Lung microvascular endothelial cell (primary cell): ENCODE data around the gene ZFP64. TPM values are rescaled to one million over a fixed set of nuclear protein-coding genes. Genes with fewer than 3 reads are reported as not detected.
A peak's percentile ranks its signal among the peaks of the same experiment; 100 is the strongest.
"Not testable (repeated sequence)": the region's sequence is repeated elsewhere in the genome, so short reads cannot be mapped to it uniquely, and the experiment has no call there.

Experiments used
- DNase-seq, 2 donors: peaks; one replicate each; pipeline versions ENCODE4 v3.0.0 to v3.0.0-alpha.2; 2010; ENCODE audit warnings: low read depth in 2 of 2
- total RNA-seq: library from RNA; depleted of rRNA; stranded (reverse); fragments of >200 nt; gene quantifications from 2 replicates; pipeline ENCODE4 v1.2.1, GENCODE V29; 2014

ZFP64 gene
- 24.6 and 33.9 TPM in 2 replicates for total RNA-seq

GRCh38 chr20:52191132-52191915 lies at the start of gene ZFP64:
Gene ZFP64 (minus strand): TSS chr20:52191779. CDS start chr20:52191636, 143 bp downstream.
- DNase-seq, result peak; percentile 76 to 78

DNA sequence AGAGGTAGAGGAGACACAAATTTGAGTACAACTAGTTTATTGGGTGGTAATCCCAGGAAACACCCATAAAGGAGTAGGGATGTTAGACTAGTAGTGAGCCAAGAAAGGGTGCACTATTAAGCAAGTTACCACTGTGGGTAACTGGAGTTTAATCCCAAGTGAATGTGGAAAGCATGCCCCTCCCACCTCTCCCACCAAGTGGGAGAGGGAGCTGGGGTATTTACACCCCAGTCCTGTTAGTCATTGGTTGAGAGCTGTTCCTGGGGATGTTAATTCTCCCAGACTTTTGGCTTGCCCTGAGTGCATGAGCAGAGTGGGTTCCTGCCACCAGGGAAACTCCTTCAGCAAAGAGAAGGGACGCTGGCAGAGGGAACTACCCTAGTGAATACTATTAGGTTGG lies 49.2 kb upstream of the ZFP64 start:
- DNase-seq, result no peak

GRCh38 chr20:52239102-52239501 lies 47.5 kb upstream of the ZFP64 start:
- DNase-seq, result no peak

DNA sequence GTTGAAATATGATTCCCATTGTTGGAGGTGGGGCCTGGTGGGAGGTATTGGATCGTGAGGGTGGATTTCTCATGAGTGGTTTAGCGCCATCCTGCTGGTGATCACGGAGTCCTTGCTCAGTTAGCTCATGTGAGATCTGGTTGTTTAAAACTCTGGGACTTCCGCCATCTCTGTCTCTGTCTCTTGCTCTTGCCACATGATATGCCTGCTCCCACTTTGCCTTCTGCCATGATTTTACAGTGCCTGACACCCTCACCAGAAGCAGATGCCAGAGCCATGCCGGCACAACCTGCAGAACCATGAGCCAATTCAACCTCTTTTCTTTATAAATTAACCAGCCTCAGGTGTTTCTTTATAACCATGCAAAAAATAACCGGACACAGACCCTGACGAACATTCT lies 44.7 kb upstream of the ZFP64 start:
- no peak for DNase-seq

- DNase-seq, result no peak
These were observed 43.5 kb upstream of the ZFP64 start for GRCh38 chr20:52235129-52235528.

DNA sequence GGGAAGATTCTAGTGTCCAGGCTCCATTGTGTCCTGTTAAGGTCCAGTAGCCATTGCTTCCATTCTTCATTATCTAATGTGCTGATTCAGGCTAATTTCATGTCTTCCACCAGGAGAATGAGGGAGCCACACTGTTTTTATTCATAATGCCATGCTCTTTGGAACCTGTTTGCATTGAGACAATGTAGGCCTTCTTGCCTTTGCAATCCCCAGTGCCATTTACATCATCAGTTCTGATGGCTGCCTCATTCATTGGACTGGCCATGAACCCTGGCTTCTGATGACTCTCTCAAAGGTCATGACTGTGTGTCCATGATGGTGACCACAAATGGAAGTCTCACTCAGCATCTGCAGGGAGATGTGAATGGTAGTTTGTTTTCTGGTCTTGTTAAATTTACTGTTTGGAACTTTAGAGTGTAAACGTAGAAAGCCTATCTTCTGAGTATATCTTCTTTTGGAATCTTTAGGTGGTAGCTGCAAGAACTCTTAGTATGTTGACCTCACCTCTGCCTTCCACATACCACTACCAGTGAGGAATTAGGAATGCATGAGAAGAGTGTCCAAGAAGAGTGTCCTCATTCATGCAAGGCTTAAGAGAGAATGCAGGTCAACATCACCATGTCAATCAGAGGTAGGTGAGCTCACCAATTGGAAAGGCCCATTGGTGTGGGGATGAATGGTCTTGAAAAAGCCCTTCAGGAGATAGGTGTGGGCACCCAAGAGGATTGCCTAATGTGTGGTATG lies 42.9 kb upstream of the ZFP64 start:
- no peak for DNase-seq

DNA sequence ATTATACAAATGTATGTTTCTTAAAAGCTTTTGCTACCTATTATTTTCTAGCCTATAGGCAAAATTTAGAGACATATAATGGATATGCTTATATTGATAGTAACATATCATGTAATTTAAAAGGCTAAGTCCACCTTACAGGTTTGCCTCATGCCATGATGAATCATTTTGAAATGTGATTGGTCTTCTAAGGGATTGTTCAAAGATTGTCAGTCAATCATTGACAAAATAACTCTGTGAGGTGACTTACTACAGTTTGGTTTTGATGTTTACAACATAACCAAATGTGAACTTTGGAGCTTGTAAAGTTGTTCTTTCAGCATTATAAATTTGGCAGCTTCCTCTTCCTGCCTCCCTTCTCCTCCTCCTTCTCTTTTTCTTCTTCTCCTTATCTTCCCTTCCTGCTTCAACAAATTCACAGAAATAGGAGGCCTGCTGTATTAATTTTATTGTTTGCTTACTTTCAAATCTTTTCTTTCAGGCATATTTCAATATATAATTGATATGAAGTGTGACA lies 39.7 kb upstream of the ZFP64 start:
- no peak for DNase-seq

- DNase-seq, result peak in 1 of 2 donors; percentile 16
These were observed 38.8 kb upstream of the ZFP64 start for GRCh38 chr20:52230409-52230808.

DNA sequence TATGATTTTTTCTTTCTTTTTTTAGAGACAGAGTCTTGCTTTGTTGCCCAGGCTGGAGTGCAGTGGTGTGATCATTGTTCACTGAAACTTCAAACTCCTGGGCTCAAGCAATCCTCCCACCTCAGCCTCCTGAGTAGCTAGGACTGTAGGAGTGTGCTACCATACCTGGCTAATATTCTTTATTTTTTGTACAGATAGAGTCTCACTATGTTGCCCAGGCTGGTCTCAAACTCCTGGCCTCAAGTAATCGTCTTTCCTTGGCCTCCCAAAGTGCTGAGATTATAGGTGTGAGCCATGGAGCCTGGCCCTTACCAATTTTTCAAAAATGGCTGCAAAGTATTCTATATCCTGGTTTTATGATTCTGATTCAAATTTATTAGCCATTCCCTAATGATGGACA lies 37.8 kb upstream of the ZFP64 start:
- DNase-seq, result not testable (repeated sequence)

DNA sequence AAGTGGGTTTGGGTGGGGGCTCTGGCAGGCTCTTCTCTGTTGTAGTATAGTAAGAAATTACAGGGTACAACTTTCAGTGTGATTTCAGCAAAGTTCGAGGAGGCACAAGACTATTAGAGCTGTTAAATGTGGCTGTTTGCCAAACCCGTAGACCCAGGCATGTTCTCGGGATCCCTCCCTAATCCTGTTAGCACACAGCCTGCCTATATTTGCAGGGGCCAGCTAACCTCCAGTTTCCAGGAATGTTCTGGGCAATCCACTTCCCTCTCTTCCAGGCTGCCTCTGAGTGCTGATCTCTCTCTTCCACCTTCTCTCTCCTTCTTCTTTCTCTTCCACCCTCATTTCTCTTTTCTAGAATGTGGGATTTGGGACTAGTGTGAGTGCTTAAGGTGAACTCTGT lies 34.8 kb upstream of the ZFP64 start:
- DNase-seq, result no peak

- no peak for DNase-seq
These were observed 33.3 kb upstream of the ZFP64 start for GRCh38 chr20:52224920-52225319.

- DNase-seq, result not testable (repeated sequence)
These were observed 29.8 kb upstream of the ZFP64 start for GRCh38 chr20:52221362-52221761.

DNA sequence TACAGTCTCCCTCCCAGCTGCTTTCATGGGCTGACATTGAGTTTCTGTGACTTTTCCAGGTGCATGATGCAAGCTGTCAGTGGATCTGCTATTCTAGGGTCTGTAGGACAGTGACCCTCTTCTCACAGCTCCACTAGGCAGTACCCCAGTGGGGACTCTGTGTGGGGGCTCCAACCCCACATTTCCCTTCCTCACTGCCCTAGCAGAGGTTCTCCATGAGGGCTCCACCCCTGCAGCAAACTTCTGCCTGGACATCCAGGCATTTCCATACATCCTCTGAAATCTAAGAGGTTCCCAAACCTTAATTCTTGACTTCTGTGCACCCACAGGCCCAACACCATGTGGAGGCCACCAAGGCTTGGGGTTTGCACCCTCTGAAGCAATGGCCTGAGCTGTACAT lies 29.3 kb upstream of the ZFP64 start:
- DNase-seq, result not testable (repeated sequence)

- DNase-seq, result peak; percentile 25 to 35
These were observed 27.9 kb upstream of the ZFP64 start for GRCh38 chr20:52219441-52219840.

DNA sequence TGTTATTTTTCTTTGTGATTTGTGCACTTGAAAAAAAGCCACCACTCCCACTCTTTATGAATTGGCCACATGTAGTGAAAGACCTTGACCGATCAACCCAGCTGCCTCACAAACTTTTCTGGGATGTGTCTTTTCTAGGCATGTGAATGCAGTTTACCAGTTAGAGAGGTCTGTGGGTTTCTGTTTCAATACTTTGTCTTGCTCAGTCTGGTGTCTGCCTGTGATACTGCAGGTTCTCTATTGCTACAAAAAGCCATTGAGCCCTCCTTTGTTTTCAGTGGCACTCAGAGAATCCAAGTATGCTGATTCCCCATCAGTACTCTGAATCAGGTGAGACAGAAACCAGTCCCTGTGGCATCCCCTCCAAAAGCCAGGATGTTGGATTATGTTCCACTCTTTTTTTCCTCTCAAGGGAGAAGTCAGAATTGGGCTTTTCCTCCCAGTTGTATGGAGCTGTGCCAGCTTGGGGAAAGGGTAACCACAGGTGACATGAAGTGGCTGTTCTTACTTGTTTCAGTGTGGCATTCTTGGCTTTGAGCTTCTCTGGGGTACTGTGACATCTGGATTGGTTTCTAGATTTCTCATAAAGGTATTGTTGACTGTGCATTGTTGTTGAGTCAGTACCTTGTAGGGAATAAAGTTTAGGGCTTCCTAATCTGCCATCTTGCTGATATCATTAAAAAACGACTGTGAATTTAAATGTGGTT lies 26.3 kb upstream of the ZFP64 start:
- DNase-seq, result no peak

DNA sequence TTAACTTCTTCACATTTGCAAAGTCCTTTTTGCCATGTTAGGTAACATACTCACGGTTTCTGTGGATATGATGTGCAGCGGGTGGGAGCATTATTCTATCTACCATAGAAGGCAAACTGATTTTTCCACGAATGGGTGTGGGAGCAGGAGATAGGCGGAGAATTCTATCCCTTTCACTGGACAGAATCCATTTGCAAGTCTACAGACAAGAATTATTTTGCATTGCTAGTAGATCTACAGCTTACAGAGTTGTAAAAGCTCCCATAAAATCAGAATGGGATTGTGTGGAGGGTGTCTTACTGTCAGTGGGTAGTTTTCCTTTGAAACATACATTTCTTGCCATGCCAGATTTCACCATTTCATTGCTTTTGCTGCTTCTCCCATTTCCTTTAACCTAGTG lies 22.4 kb upstream of the ZFP64 start:
- no peak for DNase-seq

DNA sequence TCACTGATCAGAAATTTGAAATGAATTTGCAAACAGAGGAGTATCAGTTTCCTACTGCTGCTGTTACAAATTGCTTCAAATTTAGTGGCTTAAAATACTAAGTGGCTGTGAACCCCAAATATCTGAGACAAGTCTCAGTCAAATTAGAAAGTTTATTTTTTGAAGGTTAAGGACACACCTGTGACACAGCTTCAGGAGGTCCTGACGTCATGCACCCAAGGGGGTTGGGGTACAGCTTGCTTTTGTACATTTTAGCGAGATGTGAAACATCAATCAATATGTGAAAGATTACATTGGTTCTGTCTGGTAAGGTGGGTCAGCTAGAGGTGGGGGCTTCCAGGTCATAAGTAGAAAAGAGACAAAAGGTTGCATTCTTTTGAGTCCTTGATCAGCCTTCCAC lies 21.4 kb upstream of the ZFP64 start:
- DNase-seq, result no peak

- DNase-seq, result no peak
These were observed 18.7 kb upstream of the ZFP64 start for GRCh38 chr20:52210037-52210990.

DNA sequence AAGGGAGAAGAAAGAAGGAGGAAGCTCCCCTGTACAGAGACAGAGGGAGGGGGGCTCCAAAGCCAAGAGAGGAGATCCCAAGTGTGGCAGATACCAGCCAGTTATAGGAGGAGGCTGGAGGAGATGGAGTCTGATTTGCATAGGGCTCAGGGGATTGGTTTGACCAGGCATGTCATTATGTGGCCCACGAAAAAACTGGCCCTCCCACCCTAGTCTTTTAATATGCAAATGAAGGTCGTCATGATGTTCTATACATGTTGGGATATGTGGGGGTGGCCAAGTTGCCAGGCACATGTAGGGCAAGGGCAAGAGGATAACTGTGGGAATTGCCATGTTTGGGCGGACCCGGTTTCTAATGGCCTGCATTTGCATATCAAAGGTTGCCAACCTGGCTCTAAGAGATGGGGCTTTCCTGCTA lies 17.6 kb upstream of the ZFP64 start:
- no peak for DNase-seq

DNA sequence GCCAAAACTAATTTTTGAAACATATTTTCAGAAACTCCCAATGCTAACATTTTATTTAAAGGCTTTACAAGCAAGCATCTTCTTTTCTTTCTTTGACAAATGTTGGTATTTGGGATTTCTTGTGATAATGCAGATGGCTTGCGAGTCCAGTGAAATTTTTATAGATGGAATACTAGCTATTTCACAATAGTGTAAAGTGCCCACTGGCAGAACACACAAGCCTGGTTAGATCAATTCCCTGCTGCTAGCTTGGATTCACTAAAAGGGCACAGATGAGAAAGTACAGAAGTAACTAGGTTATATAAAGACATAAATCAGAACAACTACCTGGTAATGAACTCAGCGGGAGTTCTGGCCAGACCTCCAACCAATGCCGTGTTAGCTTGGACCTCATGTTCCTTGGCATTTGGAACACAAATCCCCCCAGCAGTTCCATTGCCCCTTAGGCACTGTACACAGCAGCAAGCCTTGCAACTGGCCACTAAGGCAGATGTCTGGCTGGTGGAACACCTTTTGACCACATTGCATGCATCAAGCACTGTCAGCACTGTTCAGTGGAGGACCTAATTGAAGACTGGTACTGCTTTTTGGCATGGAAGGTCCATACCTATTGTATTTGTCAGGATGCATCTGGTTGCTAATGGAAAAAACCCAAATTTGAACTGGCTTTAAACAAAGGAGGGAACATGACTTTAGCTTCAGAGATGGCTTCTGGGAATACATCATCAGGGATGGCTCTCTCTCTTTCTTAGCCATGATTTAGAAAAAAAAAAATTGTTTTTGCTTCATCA lies 15.6 kb upstream of the ZFP64 start:
- DNase-seq, result peak in 1 of 2 donors; percentile 20
